ENCODE results near the gene SOD2. TPM values are rescaled to one million over a fixed set of nuclear protein-coding genes. Genes with fewer than 3 reads are reported as not detected.

SOD2 gene
- total RNA-seq, 1 experiment from 2014 or later, result 180 TPM

- BruUV-seq (replicated peaks), result no TSS peak
- in situ Hi-C loops (cut with HindIII; ENCODE audit: low pct_unique_long_range_greater_than_20kb, low sequenced_read_pairs), result no loop called here
- CTCF ChIA-PET, result no interaction called here
- Histone ChIP-seq H3K27me3 (ENCODE audit: control insufficient read depth, insufficient read depth, low read length) (no peaks in the 10 kb centered on the region), H3K9me3 (ENCODE audit: control insufficient read depth, insufficient read depth, low read depth, low read length) (no peaks in the 10 kb centered on the region), H3K36me3 (ENCODE audit: control insufficient read depth, insufficient read depth, low read length) (no peaks in the 10 kb centered on the region), H3K27ac (ENCODE audit: low read length) (no peak overlapping the region), H3K4me3 (ENCODE audit: low read depth in 2 of 2, low read length in 2 of 2) (no peak overlapping the region), H3K4me1 (ENCODE audit: control insufficient read depth, insufficient read depth, low read length) (0 out of 2 replicates have a peak, but pooled peaks cover 3% of the 10 kb centered on the region)
- intact Hi-C loops (cut with micrococcal nuclease; ENCODE audit: unreplicated experiment), result no loop called here
- no peak for DNase-seq (ENCODE audit: low read depth, low spot score)
- TF ChIP-seq CTCF (IDR thresholded peaks at IDR 0.05) (no peak), POLR2AphosphoS5 (IDR thresholded peaks at IDR 0.05; ENCODE audit: low read depth, low read length) (no peak), TCF7L2 (IDR thresholded peaks at IDR 0.05; ENCODE audit: low read depth, low read length) (no peak), REST (IDR thresholded peaks at IDR 0.05; ENCODE audit: insufficient read depth in 1 of 2, low read depth in 2 of 2, low read length in 1 of 2) (no peak), SIN3A (IDR thresholded peaks at IDR 0.05; ENCODE audit: borderline replicate concordance, insufficient read depth, low read depth, low read length) (no peak)
- ATAC-seq, result no peak
- POLR2A ChIA-PET, result no interaction called here
These were observed 25.6 kb upstream of the SOD2 start for GRCh38 chr6:159718634-159719033.

GRCh38 chr6:159716247-159717096, 23.4 kb upstream of the SOD2 start:
- intact Hi-C loops (cut with micrococcal nuclease; ENCODE audit: unreplicated experiment), result no loop called here
- Histone ChIP-seq H3K27ac (ENCODE audit: low read length) (no peak overlapping the region), H3K4me1 (ENCODE audit: control insufficient read depth, insufficient read depth, low read length) (0 out of 2 replicates have a peak, but pooled peaks cover 3% of the 10 kb centered on the region), H3K27me3 (ENCODE audit: control insufficient read depth, insufficient read depth, low read length) (no peaks in the 10 kb centered on the region), H3K9me3 (ENCODE audit: control insufficient read depth, insufficient read depth, low read depth, low read length) (no peaks in the 10 kb centered on the region), H3K36me3 (ENCODE audit: control insufficient read depth, insufficient read depth, low read length) (no peaks in the 10 kb centered on the region), H3K4me3 (ENCODE audit: low read depth in 2 of 2, low read length in 2 of 2) (no peak overlapping the region)
- ATAC-seq (peak; percentile 58; the same call in 1 of the 2 replicates), DNase-seq (ENCODE audit: low read depth, low spot score) (no peak)
- no TSS peak for BruUV-seq (replicated peaks)
- ChIA-PET CTCF (no interaction called here), POLR2A (no interaction called here)
- in situ Hi-C loops (cut with HindIII; ENCODE audit: low pct_unique_long_range_greater_than_20kb, low sequenced_read_pairs), result no loop called here
- TF ChIP-seq TCF7L2 (IDR thresholded peaks at IDR 0.05; ENCODE audit: low read depth, low read length), result no peak
- no peak for TF ChIP-seq CTCF (IDR thresholded peaks at IDR 0.05)
- TF ChIP-seq SIN3A (IDR thresholded peaks at IDR 0.05; ENCODE audit: borderline replicate concordance, insufficient read depth, low read depth, low read length), result no peak
- no peak for TF ChIP-seq POLR2AphosphoS5 (IDR thresholded peaks at IDR 0.05; ENCODE audit: low read depth, low read length)
- no peak for TF ChIP-seq REST (IDR thresholded peaks at IDR 0.05; ENCODE audit: insufficient read depth in 1 of 2, low read depth in 2 of 2, low read length in 1 of 2)
